Caco-2 (cell line): Measurements from ENCODE around the gene ANKMY1. TPM values are rescaled to one million over a fixed set of nuclear protein-coding genes. Genes with fewer than 3 reads are reported as not detected.

Experiments
- BruUV-seq: library from RNA; stranded (reverse); fragments of 400-500 nt; replicated peaks from 2 replicates; lab custom pipeline; 2021; lab: Mats Ljungman, UMichigan
- CTCF ChIA-PET: fragments of 300-600 bp; sonication (Branson Sonifier 250); formaldehyde crosslinking; loops from one replicate; lab custom pipeline; 2022; ENCODE audit warnings: antibody characterized with exemption; lab: Charles Lee
- POLR2A ChIA-PET: fragments of 300-600 bp; sonication (Branson Sonifier 250); formaldehyde crosslinking; loops from one replicate; lab custom pipeline; 2022; ENCODE audit warnings: antibody characterized with exemption; lab: Charles Lee
- DNase-seq, 2 experiments: peaks; one replicate each; pipeline versions ENCODE4 v3.0.0 to v3.0.0-alpha.2; 2020 to 2022
- H3K27me3 ChIP-seq: replicated peaks from 2 replicates; pipeline ENCODE4 v1.6.0; 2011; ENCODE audit warnings: low read length; ENCODE audit not compliant: control insufficient read depth, insufficient read depth
- H3K36me3 ChIP-seq: 2 replicates; pipeline ENCODE4 v1.5.1; 2011; ENCODE audit warnings: low read length; ENCODE audit not compliant: control insufficient read depth, insufficient read depth
- H3K4me1 ChIP-seq: fragments of 250-450 bp; sonication (Bioruptor Pico); 2 replicates; pipeline ENCODE4 v1.5.1; 2020; ENCODE audit warnings: mild to moderate bottlenecking
- H3K4me3 ChIP-seq: 2 replicates; pipeline ENCODE4 v1.5.1; 2011; ENCODE audit warnings: low read depth, mild to moderate bottlenecking, control low read depth, low read length
- H3K9me3 ChIP-seq: fragments of 250-450 bp; sonication (Bioruptor Pico); 2 replicates; pipeline ENCODE4 v1.5.1; 2020; ENCODE audit warnings: mild to moderate bottlenecking, moderate library complexity
- H3K27ac Mint-ChIP-seq: one replicate; pipeline ENCODE4 v1.8.0; 2022; ENCODE audit warnings: mixed read lengths; ENCODE audit not compliant: unreplicated experiment
- H3K27me3 Mint-ChIP-seq: one replicate; pipeline ENCODE4 v1.8.0; 2022; ENCODE audit warnings: mixed read lengths; ENCODE audit not compliant: insufficient read depth, unreplicated experiment
- H3K36me3 Mint-ChIP-seq: one replicate; pipeline ENCODE4 v1.8.0; 2022; ENCODE audit warnings: mild to moderate bottlenecking, mixed read lengths; ENCODE audit not compliant: insufficient read depth, unreplicated experiment
- H3K4me1 Mint-ChIP-seq: one replicate; pipeline ENCODE4 v1.8.0; 2022; ENCODE audit warnings: low read depth, mixed read lengths; ENCODE audit not compliant: unreplicated experiment
- H3K4me3 Mint-ChIP-seq: one replicate; pipeline ENCODE4 v1.8.0; 2022; ENCODE audit warnings: mild to moderate bottlenecking, moderate library complexity, mixed read lengths; ENCODE audit not compliant: unreplicated experiment
- H3K9me3 Mint-ChIP-seq: one replicate; pipeline ENCODE4 v1.8.0; 2022; ENCODE audit warnings: mixed read lengths; ENCODE audit not compliant: unreplicated experiment
- CTCF ChIP-seq, 2 experiments: fragments of 200-600 bp in 1 of 2; IDR thresholded peaks; 1 replicate in 1 of 2; 2 replicates in 1 of 2; pipeline versions ENCODE4 v1.5.1 to v1.8.0; 2011 to 2022; ENCODE audit warnings: antibody characterized with exemption in 1 of 2, control low read depth in 1 of 2, inconsistent platforms in 1 of 2, low read depth in 1 of 2, low read length in 1 of 2, mild to moderate bottlenecking in 1 of 2, moderate library complexity in 1 of 2; ENCODE audit not compliant: insufficient read depth in 1 of 2, severe bottlenecking in 1 of 2, unreplicated experiment in 1 of 2
- intact Hi-C: fragments of 100-400 bp; cut with micrococcal nuclease; formaldehyde crosslinking; loops from one replicate; pipeline ENCODE4 v1.10.0; 2022; ENCODE audit not compliant: unreplicated experiment
- total RNA-seq: library from RNA; stranded (reverse); gene quantifications from 2 replicates; pipeline ENCODE4 v1.2.3, GENCODE V29; 2022

Gene ANKMY1
- total RNA-seq, 1 experiment from 2014 or later: 12.2 TPM

GRCh38 chr2:240454106-240454901, 103.5 kb downstream of the ANKMY1 start:
- Mint-ChIP-seq H3K27me3 (no peaks in the 10 kb centered on the region), H3K9me3 (no peaks in the 10 kb centered on the region), H3K4me1 (no peaks in the 10 kb centered on the region), H3K4me3 (peak overlapping the region; percentile 45), H3K36me3 (peaks cover 14% of the 10 kb centered on the region), H3K27ac (no peak overlapping the region)
- TF ChIP-seq CTCF (IDR thresholded peaks at IDR 0.05; ENCODE audit: insufficient read depth in 1 of 2, low read depth in 1 of 2, low read length in 1 of 2, severe bottlenecking in 1 of 2, unreplicated experiment in 1 of 2): no peak
- Histone ChIP-seq H3K4me1 (peaks cover 38% of the 10 kb centered on the region), H3K27me3 (no peaks in the 10 kb centered on the region), H3K9me3 (no peaks in the 10 kb centered on the region), H3K36me3 (no peaks in the 10 kb centered on the region), H3K4me3 (no peak overlapping the region)
- POLR2A ChIA-PET: interaction anchor here (0.6 kb wide), 1 partner anchor 106 kb away, joined by 3 read pairs; the partner anchor contains the start of gene DUSP28
- no peak for DNase-seq
- CTCF ChIA-PET: no interaction called here
- BruUV-seq: no TSS peak
- intact Hi-C loops: no loop called here

GRCh38 chr2:240453461-240454105, 104.2 kb downstream of the ANKMY1 start:
- no peak for DNase-seq
- Mint-ChIP-seq H3K4me1 (no peaks in the 10 kb centered on the region), H3K36me3 (peaks cover 14% of the 10 kb centered on the region), H3K9me3 (no peaks in the 10 kb centered on the region), H3K27ac (no peak overlapping the region), H3K4me3 (peak overlapping the region; percentile 11), H3K27me3 (no peaks in the 10 kb centered on the region)
- intact Hi-C loops: no loop called here
- CTCF ChIA-PET: no interaction called here
- POLR2A ChIA-PET: interaction anchor here (0.6 kb wide), 1 partner anchor 107 kb away, joined by 3 read pairs; the partner anchor contains the start of gene DUSP28
- Histone ChIP-seq H3K9me3 (no peaks in the 10 kb centered on the region), H3K4me1 (peaks cover 32% of the 10 kb centered on the region), H3K4me3 (no peak overlapping the region), H3K36me3 (no peaks in the 10 kb centered on the region), H3K27me3 (no peaks in the 10 kb centered on the region)
- BruUV-seq: no TSS peak
- no peak for TF ChIP-seq CTCF (IDR thresholded peaks at IDR 0.05; ENCODE audit: insufficient read depth in 1 of 2, low read depth in 1 of 2, low read length in 1 of 2, severe bottlenecking in 1 of 2, unreplicated experiment in 1 of 2)

- TF ChIP-seq CTCF (IDR thresholded peaks at IDR 0.05; ENCODE audit: insufficient read depth in 1 of 2, low read depth in 1 of 2, low read length in 1 of 2, severe bottlenecking in 1 of 2, unreplicated experiment in 1 of 2): no peak
- ChIA-PET POLR2A (no interaction called here), CTCF (no interaction called here)
- BruUV-seq: no TSS peak
- no peaks in the 10 kb centered on the region for H3K27me3 Mint-ChIP-seq
- Histone ChIP-seq H3K36me3 (no peaks in the 10 kb centered on the region), H3K4me3 (peak overlapping the region; percentile 46), H3K9me3 (no peaks in the 10 kb centered on the region), H3K27me3 (no peaks in the 10 kb centered on the region), H3K4me1 (peaks cover 23% of the 10 kb centered on the region)
- H3K36me3 Mint-ChIP-seq: peaks cover 14% of the 10 kb centered on the region
- peak; percentile 62 to 79 for DNase-seq
- H3K4me1 Mint-ChIP-seq: no peaks in the 10 kb centered on the region
- H3K9me3 Mint-ChIP-seq: no peaks in the 10 kb centered on the region
- intact Hi-C loops: no loop called here
- no peak overlapping the region for H3K27ac Mint-ChIP-seq
- peak overlapping the region; percentile 62 for H3K4me3 Mint-ChIP-seq
Measured at GRCh38 chr2:240452462-240453256, 105.1 kb downstream of the ANKMY1 start.
